Gastrocnemius medialis (tissue), 4 donors: ENCODE data around the gene C17orf100.

Experiments
- POLR2A ChIP-seq, 2 donors: fragments of 450-650 bp; IDR thresholded peaks; one replicate each; pipeline ENCODE4 v1.6.1; 2017; ENCODE audit warnings: antibody characterized with exemption in 2 of 2, mild to moderate bottlenecking in 2 of 2, moderate library complexity in 2 of 2
- TF ChIP-seq, protein P1 (sequence below), 5 experiments: fragments of 450-650 bp in 3 of 5; fragments of 200-600 bp in 2 of 5; sonication (generic) in 2 of 5; IDR thresholded peaks in 4 of 5; conservative IDR thresholded peaks in 1 of 5; 1 replicate in 4 of 5; 2 replicates in 1 of 5; pipeline ENCODE4 v1.5.1; 2016 to 2019; ENCODE audit warnings: antibody characterized with exemption in 5 of 5, mild to moderate bottlenecking in 3 of 5, moderate library complexity in 3 of 5

DNA sequence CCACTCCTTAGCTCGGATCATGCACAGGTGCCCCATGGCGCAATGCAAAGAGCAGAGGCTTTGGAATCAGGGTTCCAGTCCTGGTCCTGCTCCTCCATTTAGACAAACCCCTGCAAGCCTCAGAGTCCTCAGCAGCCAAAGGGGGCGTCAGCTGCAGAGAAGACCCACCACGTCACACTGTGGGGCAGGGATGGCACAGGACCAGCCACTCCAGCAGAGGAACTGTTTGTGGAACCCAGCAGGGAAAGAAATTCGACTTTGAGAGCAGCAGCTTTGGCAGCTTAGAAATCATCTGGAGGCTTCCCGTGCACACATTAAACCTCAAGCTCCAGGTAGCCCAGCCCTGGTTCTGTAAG lies 25.2 kb downstream of the C17orf100 start:
- TF ChIP-seq, protein P1, sequence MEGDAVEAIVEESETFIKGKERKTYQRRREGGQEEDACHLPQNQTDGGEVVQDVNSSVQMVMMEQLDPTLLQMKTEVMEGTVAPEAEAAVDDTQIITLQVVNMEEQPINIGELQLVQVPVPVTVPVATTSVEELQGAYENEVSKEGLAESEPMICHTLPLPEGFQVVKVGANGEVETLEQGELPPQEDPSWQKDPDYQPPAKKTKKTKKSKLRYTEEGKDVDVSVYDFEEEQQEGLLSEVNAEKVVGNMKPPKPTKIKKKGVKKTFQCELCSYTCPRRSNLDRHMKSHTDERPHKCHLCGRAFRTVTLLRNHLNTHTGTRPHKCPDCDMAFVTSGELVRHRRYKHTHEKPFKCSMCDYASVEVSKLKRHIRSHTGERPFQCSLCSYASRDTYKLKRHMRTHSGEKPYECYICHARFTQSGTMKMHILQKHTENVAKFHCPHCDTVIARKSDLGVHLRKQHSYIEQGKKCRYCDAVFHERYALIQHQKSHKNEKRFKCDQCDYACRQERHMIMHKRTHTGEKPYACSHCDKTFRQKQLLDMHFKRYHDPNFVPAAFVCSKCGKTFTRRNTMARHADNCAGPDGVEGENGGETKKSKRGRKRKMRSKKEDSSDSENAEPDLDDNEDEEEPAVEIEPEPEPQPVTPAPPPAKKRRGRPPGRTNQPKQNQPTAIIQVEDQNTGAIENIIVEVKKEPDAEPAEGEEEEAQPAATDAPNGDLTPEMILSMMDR (IDR thresholded peaks at IDR 0.05 in 4 of 5, conservative IDR thresholded peaks at IDR 0.05 in 1 of 5): no peak
- TF ChIP-seq POLR2A (IDR thresholded peaks at IDR 0.05): no peak
